GM12891 (cell line): ENCODE results near the gene ATXN7L1.
"Not testable (repeated sequence)": the region's sequence is repeated elsewhere in the genome, so short reads cannot be mapped to it uniquely, and the experiment has no call there.

Experiments used
- PAX5 ChIP-seq: IDR thresholded peaks from 2 replicates; pipeline ENCODE4 v1.6.1; 2011; ENCODE audit warnings: low read length, moderate library complexity, mild to moderate bottlenecking; ENCODE audit not compliant: insufficient read depth, severe bottlenecking
- POLR2A ChIP-seq: IDR thresholded peaks from 2 replicates; pipeline ENCODE4 v1.6.1; 2011; ENCODE audit warnings: low read depth, low read length, control low read depth
- POLR2AphosphoS5 ChIP-seq: IDR thresholded peaks from 2 replicates; pipeline ENCODE4 v1.6.1; 2011; ENCODE audit warnings: low read depth, low read length, control low read depth
- SPI1 ChIP-seq: IDR thresholded peaks from 2 replicates; pipeline ENCODE4 v1.6.1; 2011; ENCODE audit warnings: low read depth, low read length, control low read depth
- TAF1 ChIP-seq: IDR thresholded peaks from 2 replicates; pipeline ENCODE4 v1.6.1; 2011; ENCODE audit warnings: low read depth, low read length, control low read depth

DNA sequence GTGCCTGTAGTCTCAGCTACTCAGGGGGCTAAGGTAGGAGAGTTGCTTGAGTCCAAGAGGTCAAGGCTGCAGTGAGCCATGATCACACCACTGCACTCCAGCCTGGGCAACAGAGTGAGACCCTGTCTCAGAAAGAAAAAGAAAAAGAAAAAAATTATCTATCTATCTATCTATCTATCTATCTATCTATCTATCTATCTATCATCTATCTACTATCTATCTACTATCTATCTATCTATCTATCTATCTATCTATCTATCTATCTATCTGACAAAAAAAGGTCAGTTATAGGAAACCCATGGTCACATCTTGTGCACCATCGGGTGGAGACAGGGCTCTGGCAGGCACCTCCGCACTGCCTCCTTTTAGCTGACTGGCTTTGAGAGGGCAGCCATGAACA lies 85.9 kb downstream of the ATXN7L1 start:
- TF ChIP-seq SPI1, POLR2A, POLR2AphosphoS5, TAF1, PAX5: not testable (repeated sequence)
